SHP77 (cell line): ENCODE measurements around the gene IRF6.
A peak's percentile ranks its signal among the peaks of the same experiment; 100 is the strongest.
"Not testable (repeated sequence)": the region's sequence is repeated elsewhere in the genome, so short reads cannot be mapped to it uniquely, and the experiment has no call there.

Experiments used
- DNase-seq, 2 experiments: peaks; one replicate each; lab custom pipeline; 2025; lab: John Stamatoyannopoulos, UW

Gene IRF6

DNA sequence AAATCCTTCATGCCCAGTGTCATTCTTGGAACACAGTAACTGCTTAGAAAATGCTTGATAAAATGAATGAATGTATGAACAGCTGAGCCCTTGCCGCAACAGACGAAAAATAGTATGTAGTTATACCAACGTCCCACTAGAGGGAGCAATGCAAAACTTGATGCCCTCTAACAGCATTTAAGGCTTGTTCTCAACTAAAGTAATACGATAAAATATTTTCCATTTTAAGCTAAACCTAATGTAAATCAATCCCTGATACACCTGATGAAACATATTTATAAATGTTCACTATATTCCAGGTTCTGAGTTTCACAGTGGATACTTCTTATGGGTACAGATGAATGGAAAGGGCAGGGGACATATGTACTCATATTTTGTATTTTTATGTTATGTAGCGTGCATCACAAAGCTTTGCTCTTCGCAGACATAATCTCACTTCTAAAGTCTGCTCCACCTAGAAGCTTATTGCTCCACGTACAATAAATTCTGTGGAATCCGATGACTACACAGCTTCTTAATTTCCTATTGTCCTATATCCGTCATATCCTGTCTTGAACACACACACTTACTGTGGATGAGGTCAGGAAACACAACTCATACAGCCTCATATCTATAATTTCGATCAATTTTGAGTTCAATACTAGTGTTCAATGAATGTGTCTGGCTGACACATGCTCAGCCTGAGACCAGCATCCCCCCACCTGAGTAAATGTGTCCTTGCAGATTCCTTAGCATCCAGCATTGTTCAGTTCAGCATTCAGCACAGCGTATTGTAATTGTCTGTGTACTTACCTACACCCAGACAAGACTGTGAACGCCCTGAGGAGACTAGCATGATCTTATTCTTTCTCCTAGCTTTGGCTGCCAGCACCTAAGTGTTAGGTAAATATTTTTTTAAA is 17.4 kb upstream of the IRF6 start:
- peak; percentile 55 to 58 for DNase-seq

- no peak for DNase-seq
Measured at GRCh38 chr1:209822706-209823105, 16.8 kb upstream of the IRF6 start.

DNA sequence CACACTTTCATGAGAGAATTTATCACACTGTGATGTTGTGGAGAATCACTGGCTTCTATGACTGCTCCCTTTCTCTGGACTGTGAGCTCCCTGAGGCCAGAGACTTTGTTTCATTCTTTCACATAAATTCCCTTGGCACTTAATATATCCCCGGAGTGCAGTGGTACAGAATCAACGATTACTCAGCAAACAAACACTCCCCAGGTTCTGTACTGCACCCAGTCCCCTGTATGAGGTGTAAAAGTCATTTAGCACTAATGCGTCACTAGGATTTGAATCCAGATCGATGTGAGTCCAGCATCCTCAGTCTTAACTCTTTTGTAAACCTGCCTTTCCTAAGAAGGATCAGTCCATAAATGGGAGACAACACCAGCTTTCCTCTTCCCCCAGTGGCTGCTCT is 15.0 kb upstream of the IRF6 start:
- DNase-seq = no peak

DNA sequence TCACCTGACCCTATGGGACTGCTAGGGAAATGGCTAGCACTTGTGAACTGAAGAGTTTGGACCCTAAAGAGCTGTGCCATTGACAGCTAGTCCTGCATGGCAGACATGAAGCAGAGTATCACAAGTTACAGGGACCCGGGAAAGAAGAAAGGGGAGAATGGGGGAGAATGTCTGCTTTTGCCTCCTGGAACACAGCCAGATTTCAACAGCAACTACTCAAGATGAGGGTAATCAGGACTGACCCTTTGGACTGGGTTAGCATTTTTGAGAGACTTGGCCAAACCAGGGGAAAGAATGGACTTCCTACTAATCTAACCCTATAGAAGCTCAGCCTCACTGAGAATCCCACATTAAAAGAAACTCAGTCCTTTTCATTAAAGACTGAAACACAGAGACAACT is 13.1 kb upstream of the IRF6 start:
- no peak for DNase-seq

GRCh38 chr1:209817691-209818090 is 11.7 kb upstream of the IRF6 start:
- no peak for DNase-seq

DNA sequence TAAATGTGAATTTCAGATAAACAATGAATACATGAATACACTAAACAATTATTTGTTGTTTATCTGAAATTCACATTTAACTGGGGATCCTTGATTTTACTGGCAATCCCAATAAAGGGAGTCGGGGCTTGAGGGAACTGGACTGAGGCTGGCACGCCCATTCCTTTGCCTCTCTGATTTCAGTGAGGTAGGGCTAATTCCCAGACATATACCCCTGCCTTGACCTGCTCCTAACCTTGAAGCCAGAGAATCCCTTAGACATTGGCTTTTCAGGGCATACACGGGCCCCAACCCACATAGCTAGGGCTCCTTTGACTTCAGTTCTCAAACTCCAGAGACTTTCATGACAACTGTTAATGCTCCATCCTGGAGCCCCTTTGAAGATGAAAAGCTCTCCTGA is 11.0 kb upstream of the IRF6 start:
- DNase-seq = no peak

- DNase-seq = peak in 1 of 2 experiments; percentile 56
Measured at GRCh38 chr1:209815931-209816341, 10.0 kb upstream of the IRF6 start.

- DNase-seq = no peak
Measured at GRCh38 chr1:209815490-209815889, 9.5 kb upstream of the IRF6 start.

DNA sequence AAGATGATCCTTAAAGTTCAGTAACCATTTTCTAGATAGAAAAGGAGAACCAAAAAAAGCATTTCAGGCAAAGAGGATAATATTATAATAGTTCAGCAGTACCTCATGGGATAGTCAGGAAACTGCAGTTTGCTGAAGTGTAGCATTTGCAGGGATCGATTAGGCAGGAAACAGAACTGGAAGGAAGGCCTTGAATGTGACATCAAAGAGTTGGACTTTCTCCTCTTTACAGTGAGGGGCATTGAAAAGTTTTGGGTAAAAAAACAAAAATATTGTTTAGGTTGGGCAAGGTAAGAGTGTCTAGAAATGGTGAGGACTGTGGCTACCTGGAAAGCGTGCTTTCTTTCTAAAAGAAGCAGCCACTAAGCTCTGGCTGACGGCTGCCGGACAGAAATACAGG is 8.0 kb upstream of the IRF6 start:
- DNase-seq = no peak

- no peak for DNase-seq
Measured at GRCh38 chr1:209810783-209811182, 4.8 kb upstream of the IRF6 start.

DNA sequence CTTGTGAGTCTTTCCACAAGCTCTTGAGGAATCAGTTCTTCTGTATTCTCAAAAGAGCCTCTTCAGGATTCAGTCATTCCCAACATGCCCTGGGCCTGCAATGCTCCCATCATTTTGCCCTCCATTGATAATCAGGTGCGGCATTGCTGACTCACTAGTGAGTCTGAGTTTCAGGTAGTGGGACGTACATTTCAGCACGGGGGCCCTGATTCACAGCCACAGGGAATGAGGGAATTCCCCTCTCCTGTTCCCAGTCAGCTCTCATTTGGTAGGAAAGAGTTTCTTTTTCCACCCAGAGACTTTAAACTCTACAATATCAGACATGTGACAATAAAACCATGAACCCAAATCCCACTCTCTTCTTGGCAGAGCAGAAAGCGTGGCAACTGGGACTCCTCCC is 3.7 kb upstream of the IRF6 start:
- no peak for DNase-seq

DNA sequence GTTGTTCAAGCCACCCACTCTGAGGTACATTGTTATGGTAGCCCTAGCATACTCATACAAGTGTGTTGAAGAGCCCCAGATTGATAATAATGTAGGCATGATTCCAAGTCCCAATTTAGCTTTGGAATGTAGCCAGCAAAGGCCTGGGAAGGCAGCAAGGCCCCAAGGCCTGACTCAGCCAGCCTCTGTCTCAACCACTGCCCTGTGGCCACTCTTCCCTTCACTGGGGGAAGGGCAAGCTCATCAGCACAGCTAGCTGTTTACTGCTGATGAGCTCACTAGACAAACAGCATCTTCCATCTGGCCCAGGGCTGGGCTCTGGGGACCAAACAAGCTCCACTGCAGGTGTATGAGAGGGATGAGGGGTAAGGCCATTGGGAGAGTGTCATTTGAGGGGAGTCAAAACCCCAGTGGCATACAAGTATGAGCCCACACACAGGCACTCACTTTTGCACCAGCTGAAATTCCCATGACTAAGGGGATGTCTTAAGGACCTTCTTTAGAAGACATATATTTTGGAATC is 2.2 kb upstream of the IRF6 start:
- peak; percentile 91 for DNase-seq

DNA sequence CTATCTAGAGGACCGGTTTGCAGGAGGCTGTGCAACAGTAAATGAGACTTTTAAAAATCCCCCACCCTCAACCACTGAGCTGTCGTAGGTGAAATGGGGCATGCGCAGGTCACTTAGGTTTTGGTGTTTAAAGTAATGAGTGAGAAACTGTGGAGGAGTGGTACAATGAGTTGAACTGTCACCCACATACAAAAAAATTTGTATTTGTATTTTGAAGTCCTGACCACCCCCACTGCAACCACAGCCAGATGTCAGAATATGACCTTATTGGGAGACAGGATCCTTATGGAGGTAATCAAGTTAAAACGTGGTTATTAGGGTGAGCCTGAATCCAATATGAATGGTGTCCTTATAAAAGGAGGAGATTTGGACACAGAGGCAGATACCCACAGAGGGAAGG is 1.6 kb upstream of the IRF6 start:
- no peak for DNase-seq

- no peak for DNase-seq
Measured at GRCh38 chr1:209805341-209805781, 581 bp downstream of the IRF6 start.

DNA sequence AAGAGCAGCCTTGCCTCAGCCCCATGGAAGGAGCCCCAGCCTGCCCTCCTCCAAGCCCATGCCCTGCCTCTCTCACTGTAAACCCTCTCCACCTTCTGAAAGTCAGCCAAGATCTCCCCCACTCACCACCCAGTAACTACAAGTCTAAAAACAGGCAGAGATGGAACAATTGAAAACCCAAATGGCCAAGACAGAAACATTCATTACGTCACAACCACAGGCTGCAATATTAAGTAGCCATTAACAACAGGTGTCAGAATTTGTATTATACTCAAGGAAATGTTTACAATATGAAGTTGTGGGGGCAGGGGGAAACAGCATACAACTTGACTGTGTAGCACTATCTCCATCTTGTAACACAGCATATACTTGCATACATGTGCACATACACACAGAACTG is 2.4 kb downstream of the IRF6 start:
- no peak for DNase-seq

DNA sequence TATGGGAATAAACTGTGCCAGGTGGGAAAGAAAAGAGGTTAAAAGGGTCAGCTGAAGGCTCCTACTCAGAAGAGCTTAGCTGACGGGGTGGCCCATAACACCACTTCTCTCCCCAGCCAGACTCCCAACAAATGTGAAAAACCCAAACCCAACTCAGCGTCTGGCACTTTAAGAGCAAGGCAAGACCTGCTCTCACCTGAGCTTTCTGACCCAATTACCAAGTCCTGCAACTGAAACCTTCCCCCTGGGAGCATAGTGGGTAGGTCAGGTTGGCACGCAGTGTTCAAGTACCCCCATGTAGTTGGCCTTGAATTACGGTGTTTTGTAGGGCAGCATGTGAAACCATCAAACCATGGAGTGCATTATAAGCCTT is 3.2 kb downstream of the IRF6 start:
- DNase-seq = no peak

GRCh38 chr1:209802117-209802779 is 3.7 kb downstream of the IRF6 start:
- DNase-seq = no peak

GRCh38 chr1:209800984-209801834 is 4.7 kb downstream of the IRF6 start:
- DNase-seq = no peak

DNA sequence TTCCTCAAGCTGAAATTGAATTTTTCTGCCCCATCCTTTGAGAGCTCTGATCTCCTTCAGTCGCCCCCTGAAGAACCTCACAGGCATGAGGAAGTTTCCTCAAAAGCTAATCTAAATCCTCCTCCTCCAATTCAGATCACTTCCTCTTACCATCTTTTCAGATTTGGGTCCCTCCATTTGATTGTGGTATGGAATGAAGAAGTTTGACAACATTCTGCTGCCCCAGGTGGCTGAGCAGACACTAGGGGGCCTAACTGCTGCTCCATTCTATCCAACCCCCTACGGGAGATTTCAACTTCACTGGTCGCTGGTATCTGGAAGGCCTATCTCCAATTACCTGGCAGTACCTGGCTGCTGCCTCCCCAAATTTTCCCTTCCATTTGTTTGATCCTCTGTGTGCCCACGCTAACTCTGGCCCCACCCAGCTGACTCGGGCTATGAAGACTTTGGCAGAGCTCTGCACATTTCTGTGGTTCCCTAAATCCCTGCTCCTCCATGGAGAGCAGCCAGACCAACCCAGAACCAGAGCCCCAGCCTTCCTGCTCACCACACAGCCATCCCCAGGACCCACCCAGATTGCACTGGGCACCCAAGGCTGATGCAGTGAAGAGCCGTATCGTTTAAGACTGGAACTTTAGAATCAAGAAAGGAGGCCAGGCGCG is 7.8 kb downstream of the IRF6 start:
- peak in 1 of 2 experiments; percentile 8 for DNase-seq

GRCh38 chr1:209793711-209794110 is 12.2 kb downstream of the IRF6 start:
- not testable (repeated sequence) for DNase-seq

DNA sequence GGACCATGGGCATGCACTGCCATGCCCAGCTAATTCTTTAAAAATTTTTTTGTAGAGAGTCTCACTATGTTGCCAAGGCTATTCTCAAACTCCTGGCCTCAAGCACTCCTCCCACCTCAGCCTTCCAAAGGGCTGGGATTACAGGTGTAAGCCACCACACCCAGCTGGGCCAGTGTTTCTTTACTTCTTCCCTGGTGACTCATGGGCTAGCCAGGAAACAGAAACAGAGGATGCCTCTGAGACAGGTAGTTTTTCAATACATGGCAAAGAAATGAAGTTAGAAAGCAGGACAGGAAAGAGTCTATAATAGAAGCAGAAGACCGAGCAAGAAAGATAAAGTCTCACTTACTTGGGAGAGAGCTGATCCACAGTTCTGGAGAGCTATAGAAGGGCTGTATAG is 14.0 kb downstream of the IRF6 start:
- DNase-seq = no peak
